Cardiac septum (tissue), 1 donor: ENCODE measurements around the gene IL6R. TPM values are rescaled to one million over a fixed set of nuclear protein-coding genes. Genes with fewer than 3 reads are reported as not detected.
"Not testable (repeated sequence)": the region's sequence is repeated elsewhere in the genome, so short reads cannot be mapped to it uniquely, and the experiment has no call there.

ENCODE experiments used
- DNase-seq: peaks from one replicate; pipeline ENCODE4 v3.0.0-alpha.2; 2020; ENCODE audit warnings: low spot score
- intact Hi-C: fragments of 100-400 bp; cut with DNase I; formaldehyde crosslinking; loops from one replicate; pipeline ENCODE4 v1.14.0; 2022
- long read RNA-seq: library from polyadenylated mRNA; unstranded; transcript quantifications from one replicate; pipeline ENCODE4 v2.0.0, GENCODE V29; 2021
- total RNA-seq: library from RNA; stranded (reverse); fragmentation: NEBNext Ultra II Directional; extraction: Animal tissue kit (Norgen Biotek cat#: 25700); gene quantifications from one replicate; pipeline ENCODE4 v1.2.1, GENCODE V29; 2021
- donor health status: DM: no; HTN: no; CAD: no.

The IL6R gene
- 5.2 TPM for total RNA-seq
- long read RNA-seq, full-length matches to known transcripts = 3 of 10 reads
- long read RNA-seq, partial matches to known transcripts = 3 of 10 reads
- long read RNA-seq, other reads (novel, unspliced or antisense) = 4 of 10 reads

GRCh38 chr1:154404984-154405746, at the start of gene IL6R:
Gene IL6R, plus strand, starts transcription at chr1:154405343. Its CDS starts 287 bp downstream, at chr1:154405630.
- intact Hi-C loops = loop anchor here (5.0 kb wide), 2 partner anchors 57 to 152 kb away; partner anchors contain the start of gene UBE2Q1

GRCh38 chr1:154358519-154358918, 46.6 kb upstream of the IL6R start:
- no peak for DNase-seq
- intact Hi-C loops = no loop called here

More at GRCh38 chr1:154404984-154405746, at the start of gene IL6R:
- peak; percentile 98 for DNase-seq

GRCh38 chr1:154360288-154360687, 44.9 kb upstream of the IL6R start:
- DNase-seq = no peak
- intact Hi-C loops = no loop called here

GRCh38 chr1:154360881-154361280, 44.3 kb upstream of the IL6R start:
- intact Hi-C loops, DNase-seq: not testable (repeated sequence)

- intact Hi-C loops = no loop called here
- DNase-seq = no peak
Measured at GRCh38 chr1:154361357-154361756, 43.8 kb upstream of the IL6R start.

- intact Hi-C loops = no loop called here
- no peak for DNase-seq
Measured at GRCh38 chr1:154371436-154371835, 33.7 kb upstream of the IL6R start.

- intact Hi-C loops, DNase-seq: not testable (repeated sequence)
Measured at GRCh38 chr1:154373777-154374357, 31.3 kb upstream of the IL6R start.

- DNase-seq = no peak
- intact Hi-C loops = no loop called here
Measured at GRCh38 chr1:154379301-154379700, 25.8 kb upstream of the IL6R start.

GRCh38 chr1:154384650-154385489, 20.3 kb upstream of the IL6R start:
- intact Hi-C loops = no loop called here
- no peak for DNase-seq

GRCh38 chr1:154386643-154387352, 18.3 kb upstream of the IL6R start:
- intact Hi-C loops = no loop called here
- no peak for DNase-seq

- no peak for DNase-seq
- intact Hi-C loops = no loop called here
Measured at GRCh38 chr1:154391086-154391770, 13.9 kb upstream of the IL6R start.

- DNase-seq = no peak
- intact Hi-C loops = no loop called here
Measured at GRCh38 chr1:154398141-154398540, 7.0 kb upstream of the IL6R start.

GRCh38 chr1:154398678-154399077, 6.5 kb upstream of the IL6R start:
- intact Hi-C loops = no loop called here
- no peak for DNase-seq

GRCh38 chr1:154400381-154400801, 4.8 kb upstream of the IL6R start:
- intact Hi-C loops = loop anchor here (5.0 kb wide), 1 partner anchor 62 kb away; no protein-coding TSS in a partner anchor

GRCh38 chr1:154402409-154402921, 2.7 kb upstream of the IL6R start:
- intact Hi-C loops = loop anchor here (5.0 kb wide), 1 partner anchor 60 kb away; no protein-coding TSS in a partner anchor
- DNase-seq = no peak

More at GRCh38 chr1:154400381-154400801, 4.8 kb upstream of the IL6R start:
- DNase-seq = no peak

- intact Hi-C loops = loop anchor here (5.0 kb wide), 1 partner anchor 59 kb away; no protein-coding TSS in a partner anchor
- no peak for DNase-seq
Measured at GRCh38 chr1:154403261-154403943, 1.7 kb upstream of the IL6R start.

- no peak for DNase-seq
- intact Hi-C loops = loop anchor here (5.0 kb wide), 1 partner anchor 58 kb away; no protein-coding TSS in a partner anchor
Measured at GRCh38 chr1:154403983-154404382, 1.2 kb upstream of the IL6R start.

GRCh38 chr1:154404511-154404931, 622 bp upstream of the IL6R start:
- intact Hi-C loops = loop anchor here (5.0 kb wide), 1 partner anchor 58 kb away; no protein-coding TSS in a partner anchor
- no peak for DNase-seq
